Measurements from ENCODE around the gene ARHGAP15.

ARHGAP15 gene

GRCh38 chr2:143736904-143737303 is 607.7 kb downstream of the ARHGAP15 start:
- Histone ChIP-seq H3K27me3 (replicated peaks; ENCODE audit: control insufficient read depth, insufficient read depth, low read length) (no peaks in the 10 kb centered on the region), H3K9ac (ENCODE audit: low read length) (no peak overlapping the region), H3K9me3 (ENCODE audit: control insufficient read depth, low read length) (peaks cover 6% of the 10 kb centered on the region), H3K36me3 (ENCODE audit: control insufficient read depth, insufficient read depth, low read length, severe bottlenecking) (no peaks in the 10 kb centered on the region), H3K4me3 (ENCODE audit: low read length) (no peak overlapping the region), H3K4me1 (ENCODE audit: control insufficient read depth, insufficient read depth, low read length) (no peaks in the 10 kb centered on the region)
- no peak for DNase-seq (ENCODE audit: low read depth)

GRCh38 chr2:143740431-143740830 is 611.2 kb downstream of the ARHGAP15 start:
- Histone ChIP-seq H3K4me3 (ENCODE audit: low read length) (no peak overlapping the region), H3K9me3 (ENCODE audit: control insufficient read depth, low read length) (peaks cover 6% of the 10 kb centered on the region)

GRCh38 chr2:143741205-143741604 is 612.0 kb downstream of the ARHGAP15 start:
- Histone ChIP-seq H3K9me3 (ENCODE audit: control insufficient read depth, low read length) (peaks cover 6% of the 10 kb centered on the region), H3K4me1 (ENCODE audit: control insufficient read depth, insufficient read depth, low read length) (no peaks in the 10 kb centered on the region), H3K27me3 (replicated peaks; ENCODE audit: control insufficient read depth, insufficient read depth, low read length) (no peaks in the 10 kb centered on the region), H3K9ac (ENCODE audit: low read length) (no peak overlapping the region), H3K36me3 (ENCODE audit: control insufficient read depth, insufficient read depth, low read length, severe bottlenecking) (no peaks in the 10 kb centered on the region), H3K4me3 (ENCODE audit: low read length) (no peak overlapping the region)
- DNase-seq (ENCODE audit: low read depth), result no peak

More at GRCh38 chr2:143740431-143740830, 611.2 kb downstream of the ARHGAP15 start:
- no peaks in the 10 kb centered on the region for H3K27me3 ChIP-seq (replicated peaks; ENCODE audit: control insufficient read depth, insufficient read depth, low read length)
- no peaks in the 10 kb centered on the region for H3K36me3 ChIP-seq (ENCODE audit: control insufficient read depth, insufficient read depth, low read length, severe bottlenecking)
- no peaks in the 10 kb centered on the region for H3K4me1 ChIP-seq (ENCODE audit: control insufficient read depth, insufficient read depth, low read length)
- DNase-seq (ENCODE audit: low read depth), result no peak
- H3K9ac ChIP-seq (ENCODE audit: low read length), result no peak overlapping the region

- H3K4me1 ChIP-seq (ENCODE audit: control insufficient read depth, insufficient read depth, low read length), result no peaks in the 10 kb centered on the region
- peak; percentile 36 for DNase-seq (ENCODE audit: low read depth)
- H3K9me3 ChIP-seq (ENCODE audit: control insufficient read depth, low read length), result no peaks in the 10 kb centered on the region
- no peaks in the 10 kb centered on the region for H3K36me3 ChIP-seq (ENCODE audit: control insufficient read depth, insufficient read depth, low read length, severe bottlenecking)
- no peak overlapping the region for H3K4me3 ChIP-seq (ENCODE audit: low read length)
- H3K27me3 ChIP-seq (replicated peaks; ENCODE audit: control insufficient read depth, insufficient read depth, low read length), result no peaks in the 10 kb centered on the region
- no peak overlapping the region for H3K9ac ChIP-seq (ENCODE audit: low read length)
Measured at GRCh38 chr2:143742581-143742980, 613.4 kb downstream of the ARHGAP15 start.

GRCh38 chr2:143744114-143744513 is 614.9 kb downstream of the ARHGAP15 start:
- H3K9ac ChIP-seq (ENCODE audit: low read length), result no peak overlapping the region
- no peaks in the 10 kb centered on the region for H3K27me3 ChIP-seq (replicated peaks; ENCODE audit: control insufficient read depth, insufficient read depth, low read length)
- H3K4me3 ChIP-seq (ENCODE audit: low read length), result no peak overlapping the region
- H3K36me3 ChIP-seq (ENCODE audit: control insufficient read depth, insufficient read depth, low read length, severe bottlenecking), result no peaks in the 10 kb centered on the region
- no peaks in the 10 kb centered on the region for H3K4me1 ChIP-seq (ENCODE audit: control insufficient read depth, insufficient read depth, low read length)
- DNase-seq (ENCODE audit: low read depth), result no peak
- no peaks in the 10 kb centered on the region for H3K9me3 ChIP-seq (ENCODE audit: control insufficient read depth, low read length)

GRCh38 chr2:143745060-143745459 is 615.8 kb downstream of the ARHGAP15 start:
- Histone ChIP-seq H3K4me1 (ENCODE audit: control insufficient read depth, insufficient read depth, low read length) (no peaks in the 10 kb centered on the region), H3K9me3 (ENCODE audit: control insufficient read depth, low read length) (no peaks in the 10 kb centered on the region), H3K27me3 (replicated peaks; ENCODE audit: control insufficient read depth, insufficient read depth, low read length) (no peaks in the 10 kb centered on the region), H3K36me3 (ENCODE audit: control insufficient read depth, insufficient read depth, low read length, severe bottlenecking) (no peaks in the 10 kb centered on the region), H3K4me3 (ENCODE audit: low read length) (no peak overlapping the region), H3K9ac (ENCODE audit: low read length) (no peak overlapping the region)
- no peak for DNase-seq (ENCODE audit: low read depth)

- DNase-seq (ENCODE audit: low read depth), result no peak
- Histone ChIP-seq H3K36me3 (ENCODE audit: control insufficient read depth, insufficient read depth, low read length, severe bottlenecking) (no peaks in the 10 kb centered on the region), H3K4me3 (ENCODE audit: low read length) (no peak overlapping the region), H3K27me3 (replicated peaks; ENCODE audit: control insufficient read depth, insufficient read depth, low read length) (no peaks in the 10 kb centered on the region), H3K9ac (ENCODE audit: low read length) (no peak overlapping the region), H3K9me3 (ENCODE audit: control insufficient read depth, low read length) (no peaks in the 10 kb centered on the region), H3K4me1 (ENCODE audit: control insufficient read depth, insufficient read depth, low read length) (no peaks in the 10 kb centered on the region)
Measured at GRCh38 chr2:143754742-143755141, 625.5 kb downstream of the ARHGAP15 start.

GRCh38 chr2:143758629-143759330 is 629.6 kb downstream of the ARHGAP15 start:
- Histone ChIP-seq H3K27me3 (replicated peaks; ENCODE audit: control insufficient read depth, insufficient read depth, low read length) (no peaks in the 10 kb centered on the region), H3K9me3 (ENCODE audit: control insufficient read depth, low read length) (no peaks in the 10 kb centered on the region), H3K36me3 (ENCODE audit: control insufficient read depth, insufficient read depth, low read length, severe bottlenecking) (no peaks in the 10 kb centered on the region), H3K4me1 (ENCODE audit: control insufficient read depth, insufficient read depth, low read length) (no peaks in the 10 kb centered on the region), H3K4me3 (ENCODE audit: low read length) (no peak overlapping the region), H3K9ac (ENCODE audit: low read length) (no peak overlapping the region)
- DNase-seq (ENCODE audit: low read depth), result no peak

- Histone ChIP-seq H3K36me3 (ENCODE audit: control insufficient read depth, insufficient read depth, low read length, severe bottlenecking) (no peaks in the 10 kb centered on the region), H3K9me3 (ENCODE audit: control insufficient read depth, low read length) (no peaks in the 10 kb centered on the region), H3K4me1 (ENCODE audit: control insufficient read depth, insufficient read depth, low read length) (no peaks in the 10 kb centered on the region), H3K4me3 (ENCODE audit: low read length) (no peak overlapping the region), H3K27me3 (replicated peaks; ENCODE audit: control insufficient read depth, insufficient read depth, low read length) (no peaks in the 10 kb centered on the region), H3K9ac (ENCODE audit: low read length) (no peak overlapping the region)
- no peak for DNase-seq (ENCODE audit: low read depth)
Measured at GRCh38 chr2:143759455-143759854, 630.2 kb downstream of the ARHGAP15 start.

GRCh38 chr2:143762176-143762928 is 633.1 kb downstream of the ARHGAP15 start:
- no peaks in the 10 kb centered on the region for H3K9me3 ChIP-seq (ENCODE audit: control insufficient read depth, low read length)
- H3K4me1 ChIP-seq (ENCODE audit: control insufficient read depth, insufficient read depth, low read length), result no peaks in the 10 kb centered on the region
- no peak overlapping the region for H3K9ac ChIP-seq (ENCODE audit: low read length)
- H3K4me3 ChIP-seq (ENCODE audit: low read length), result no peak overlapping the region
- DNase-seq (ENCODE audit: low read depth), result peak; percentile 18
- no peaks in the 10 kb centered on the region for H3K27me3 ChIP-seq (replicated peaks; ENCODE audit: control insufficient read depth, insufficient read depth, low read length)
- H3K36me3 ChIP-seq (ENCODE audit: control insufficient read depth, insufficient read depth, low read length, severe bottlenecking), result no peaks in the 10 kb centered on the region

GRCh38 chr2:143764261-143764660 is 635.0 kb downstream of the ARHGAP15 start:
- no peak for DNase-seq (ENCODE audit: low read depth)
- H3K27me3 ChIP-seq (replicated peaks; ENCODE audit: control insufficient read depth, insufficient read depth, low read length), result no peaks in the 10 kb centered on the region

More at GRCh38 chr2:143764261-143764660, 635.0 kb downstream of the ARHGAP15 start:
- Histone ChIP-seq H3K4me1 (ENCODE audit: control insufficient read depth, insufficient read depth, low read length) (no peaks in the 10 kb centered on the region), H3K4me3 (ENCODE audit: low read length) (no peak overlapping the region), H3K9ac (ENCODE audit: low read length) (no peak overlapping the region), H3K36me3 (ENCODE audit: control insufficient read depth, insufficient read depth, low read length, severe bottlenecking) (no peaks in the 10 kb centered on the region), H3K9me3 (ENCODE audit: control insufficient read depth, low read length) (no peaks in the 10 kb centered on the region)
